D721Med (cell line): Measurements from ENCODE around the gene COL23A1.

Experiments
- DNase-seq: peaks from one replicate; pipeline ENCODE4 v3.0.0; 2011; ENCODE audit warnings: low spot score; ENCODE audit not compliant: insufficient read length
- FAIRE-seq: peaks from 2 replicates; lab custom pipeline; 2011; peaks lifted over from hg19 to GRCh38; lab: Jason Lieb, UNC
- CTCF ChIP-seq: IDR thresholded peaks from 2 replicates; pipeline ENCODE4 v1.5.1; 2012; ENCODE audit warnings: mild to moderate bottlenecking, control low read depth; ENCODE audit not compliant: insufficient read depth; ENCODE audit errors: missing control alignments

COL23A1 gene

GRCh38 chr5:178460598-178460997 is 129.6 kb downstream of the COL23A1 start:
- no peak for DNase-seq
- FAIRE-seq: no peak
- no peak for TF ChIP-seq CTCF

- no peak for DNase-seq
- TF ChIP-seq CTCF: no peak
- FAIRE-seq: no peak
Observed at GRCh38 chr5:178460174-178460573, 130.0 kb downstream of the COL23A1 start.

- FAIRE-seq: no peak
- no peak for TF ChIP-seq CTCF
- no peak for DNase-seq
Observed at GRCh38 chr5:178458140-178458539, 132.1 kb downstream of the COL23A1 start.

GRCh38 chr5:178457471-178457870 is 132.7 kb downstream of the COL23A1 start:
- FAIRE-seq (no peak), DNase-seq (no peak)
- TF ChIP-seq CTCF: no peak

- TF ChIP-seq CTCF: no peak
- no peak for FAIRE-seq
Observed at GRCh38 chr5:178455480-178455835, 134.7 kb downstream of the COL23A1 start.

GRCh38 chr5:178454821-178455479 is 135.2 kb downstream of the COL23A1 start:
- no peak for TF ChIP-seq CTCF
- no peak for FAIRE-seq

More at GRCh38 chr5:178455480-178455835, 134.7 kb downstream of the COL23A1 start:
- no peak for DNase-seq

GRCh38 chr5:178454303-178454702 is 135.9 kb downstream of the COL23A1 start:
- FAIRE-seq: no peak
- DNase-seq: no peak
- TF ChIP-seq CTCF: no peak

More at GRCh38 chr5:178454821-178455479, 135.2 kb downstream of the COL23A1 start:
- no peak for DNase-seq
